ENCODE measurements around the gene ADAM10. TPM values are rescaled to one million over a fixed set of nuclear protein-coding genes. Genes with fewer than 3 reads are reported as not detected.
"Not testable (repeated sequence)": the region's sequence is repeated elsewhere in the genome, so short reads cannot be mapped to it uniquely, and the experiment has no call there.

Gene ADAM10
- total RNA-seq, 1 donor = 98.9 TPM

GRCh38 chr15:58611731-58612676, 137.5 kb downstream of the ADAM10 start:
- TF ChIP-seq, protein P1, sequence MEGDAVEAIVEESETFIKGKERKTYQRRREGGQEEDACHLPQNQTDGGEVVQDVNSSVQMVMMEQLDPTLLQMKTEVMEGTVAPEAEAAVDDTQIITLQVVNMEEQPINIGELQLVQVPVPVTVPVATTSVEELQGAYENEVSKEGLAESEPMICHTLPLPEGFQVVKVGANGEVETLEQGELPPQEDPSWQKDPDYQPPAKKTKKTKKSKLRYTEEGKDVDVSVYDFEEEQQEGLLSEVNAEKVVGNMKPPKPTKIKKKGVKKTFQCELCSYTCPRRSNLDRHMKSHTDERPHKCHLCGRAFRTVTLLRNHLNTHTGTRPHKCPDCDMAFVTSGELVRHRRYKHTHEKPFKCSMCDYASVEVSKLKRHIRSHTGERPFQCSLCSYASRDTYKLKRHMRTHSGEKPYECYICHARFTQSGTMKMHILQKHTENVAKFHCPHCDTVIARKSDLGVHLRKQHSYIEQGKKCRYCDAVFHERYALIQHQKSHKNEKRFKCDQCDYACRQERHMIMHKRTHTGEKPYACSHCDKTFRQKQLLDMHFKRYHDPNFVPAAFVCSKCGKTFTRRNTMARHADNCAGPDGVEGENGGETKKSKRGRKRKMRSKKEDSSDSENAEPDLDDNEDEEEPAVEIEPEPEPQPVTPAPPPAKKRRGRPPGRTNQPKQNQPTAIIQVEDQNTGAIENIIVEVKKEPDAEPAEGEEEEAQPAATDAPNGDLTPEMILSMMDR (IDR thresholded peaks at IDR 0.05; ENCODE audit: insufficient read depth, low read length) = no peak
- no peak for DNase-seq (ENCODE audit: low read depth)

GRCh38 chr15:58608711-58609110, 140.8 kb downstream of the ADAM10 start:
- TF ChIP-seq, protein P1 (IDR thresholded peaks at IDR 0.05; ENCODE audit: insufficient read depth, low read length) = no peak
- DNase-seq (ENCODE audit: low read depth) = no peak
- H3K4me3 ChIP-seq (ENCODE audit: low read depth, low read length) = no peak overlapping the region

More at GRCh38 chr15:58611731-58612676, 137.5 kb downstream of the ADAM10 start:
- H3K4me3 ChIP-seq (ENCODE audit: low read depth, low read length) = no peak overlapping the region

DNA sequence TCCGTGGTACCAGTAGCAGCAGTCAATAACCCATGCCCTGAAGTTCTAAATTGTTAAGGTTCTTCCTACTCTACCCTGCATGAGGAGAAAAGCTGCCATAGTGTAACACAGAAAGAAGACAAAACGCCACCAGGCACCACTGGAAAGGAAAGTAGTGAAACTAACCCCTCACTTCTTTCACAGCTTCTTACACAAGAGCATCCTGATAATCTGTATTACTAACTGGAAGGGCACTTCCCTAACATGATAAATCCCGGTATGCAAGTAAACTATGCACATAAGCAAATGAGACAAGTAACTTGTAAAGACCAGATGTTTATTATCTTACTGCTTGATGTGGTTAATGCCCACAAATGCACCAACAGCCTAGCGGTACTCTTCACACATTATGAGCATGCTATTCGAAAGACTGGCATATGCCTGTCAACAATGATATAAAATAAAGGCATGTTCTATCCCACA, 141.3 kb downstream of the ADAM10 start:
- no peak overlapping the region for H3K4me3 ChIP-seq (ENCODE audit: low read depth, low read length)
- TF ChIP-seq, protein P1 (IDR thresholded peaks at IDR 0.05; ENCODE audit: insufficient read depth, low read length) = no peak
- DNase-seq (ENCODE audit: low read depth) = peak; percentile 62

DNA sequence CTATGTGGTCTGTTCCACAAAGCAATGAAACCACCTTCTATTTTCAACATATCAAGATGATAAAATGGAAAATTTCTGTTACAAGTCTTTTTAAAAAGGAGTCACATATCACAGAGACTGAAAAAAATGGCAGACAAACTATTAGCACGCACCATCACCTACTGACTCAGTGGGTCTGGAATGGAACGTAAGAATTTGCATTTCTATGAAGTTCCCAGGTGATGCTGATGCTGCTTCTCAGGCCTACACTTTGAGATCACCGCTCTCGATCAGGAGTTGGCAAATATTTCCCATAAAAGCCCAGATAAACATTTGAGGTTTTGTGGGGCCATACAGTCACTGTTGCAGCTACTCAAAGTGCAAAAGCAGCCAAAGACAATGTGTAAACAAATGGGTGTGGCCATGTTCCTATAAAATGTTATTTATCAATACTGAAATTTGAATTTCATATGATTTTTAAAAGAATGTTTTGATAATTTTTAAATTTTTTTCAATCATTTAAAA, 142.9 kb downstream of the ADAM10 start:
- DNase-seq (ENCODE audit: low read depth) = no peak
- TF ChIP-seq, protein P1 (IDR thresholded peaks at IDR 0.05; ENCODE audit: insufficient read depth, low read length) = no peak

DNA sequence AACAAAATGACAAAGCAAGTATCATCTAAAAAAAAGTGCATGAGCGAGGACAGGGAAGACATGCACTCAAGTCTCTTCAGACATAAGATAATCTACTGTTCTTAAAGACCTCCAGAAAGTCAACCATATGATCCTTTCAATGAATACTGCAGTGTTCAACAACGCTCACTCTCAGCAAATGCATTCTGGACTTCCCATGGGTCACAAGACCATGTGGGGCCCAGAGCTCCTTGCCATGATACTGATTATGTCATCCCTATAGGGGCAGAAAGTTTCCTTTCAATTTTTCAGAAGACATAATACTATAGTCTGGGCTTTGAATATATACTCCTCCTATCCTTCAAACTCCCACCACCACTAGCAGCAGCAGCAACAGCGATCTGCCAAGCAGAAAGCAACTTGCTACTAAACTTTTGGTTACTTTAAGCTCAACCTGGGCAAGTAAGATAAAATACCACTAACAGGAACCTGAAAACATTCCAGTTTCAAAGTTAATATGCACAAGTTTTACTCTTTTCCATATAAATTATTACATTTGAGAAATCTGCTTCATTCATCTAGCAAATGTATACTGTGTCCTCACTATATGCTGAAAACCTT, 143.5 kb downstream of the ADAM10 start:
- TF ChIP-seq, protein P1 (IDR thresholded peaks at IDR 0.05; ENCODE audit: insufficient read depth, low read length) = no peak
- no peak overlapping the region for H3K4me3 ChIP-seq (ENCODE audit: low read depth, low read length)
- no peak for DNase-seq (ENCODE audit: low read depth)

More for the DNA sequence above, 142.9 kb downstream of the ADAM10 start:
- no peak overlapping the region for H3K4me3 ChIP-seq (ENCODE audit: low read depth, low read length)

DNA sequence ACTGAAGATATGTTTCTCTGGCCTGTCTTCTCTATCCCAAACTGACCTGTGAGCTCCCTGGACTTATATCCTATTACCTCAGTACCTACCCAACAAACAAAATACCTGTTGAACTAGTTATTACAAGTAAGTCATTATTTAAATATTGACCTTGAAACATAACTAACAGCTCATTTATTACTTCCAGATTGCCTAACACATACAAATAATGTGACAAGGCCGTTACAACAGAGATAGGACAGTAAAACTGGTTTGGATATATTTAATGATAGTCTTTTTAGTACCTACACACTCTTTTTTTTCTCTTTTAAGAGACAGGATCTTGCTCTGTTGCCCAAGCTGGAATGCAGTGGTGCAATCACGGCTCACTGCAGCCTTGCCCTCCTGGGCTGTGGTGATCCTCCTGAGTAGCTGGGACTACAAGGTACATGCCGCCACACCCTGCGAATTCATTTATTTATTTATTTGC, 145.0 kb downstream of the ADAM10 start:
- H3K4me3 ChIP-seq (ENCODE audit: low read depth, low read length) = no peak overlapping the region
- TF ChIP-seq, protein P1 (IDR thresholded peaks at IDR 0.05; ENCODE audit: insufficient read depth, low read length) = no peak
- no peak for DNase-seq (ENCODE audit: low read depth)

DNA sequence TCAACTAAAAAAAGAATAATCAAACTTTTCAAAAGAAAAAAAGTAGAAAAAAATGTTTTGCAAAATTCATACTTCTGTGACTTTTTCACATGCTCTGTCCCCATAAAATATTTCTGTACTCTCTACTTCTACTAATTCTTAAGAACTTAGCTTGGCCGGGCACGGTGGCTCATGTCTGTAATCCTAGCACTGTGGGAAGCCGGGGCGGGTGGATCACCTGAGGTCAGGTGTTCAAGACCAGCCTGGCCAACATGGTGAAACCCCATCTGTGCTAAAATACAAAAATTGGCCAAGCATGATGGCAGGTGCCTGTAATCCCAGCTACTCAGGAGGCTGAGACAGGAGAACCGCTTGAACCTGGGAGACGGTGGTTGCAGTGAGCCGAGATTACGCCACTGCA, 145.6 kb downstream of the ADAM10 start:
- not testable (repeated sequence) for DNase-seq (ENCODE audit: low read depth); H3K4me3 ChIP-seq (ENCODE audit: low read depth, low read length)
